ENCODE measurements around the gene VASP. TPM values are rescaled to one million over a fixed set of nuclear protein-coding genes. Genes with fewer than 3 reads are reported as not detected.

Gene VASP
- polyA plus RNA-seq, 1 donor from 2014 or later: 6.1 TPM

- Histone ChIP-seq H3K27ac (ENCODE audit: low read length) (no peak overlapping the region), H3K27me3 (ENCODE audit: insufficient read depth, low read depth, low read length) (peaks cover 20% of the 10 kb centered on the region), H4K20me1 (ENCODE audit: insufficient read depth) (no peaks in the 10 kb centered on the region), H2AFZ (ENCODE audit: low read depth, low read length) (no peak overlapping the region), H3F3A (ENCODE audit: insufficient read depth, low read length, poor library complexity, severe bottlenecking) (no peaks in the 10 kb centered on the region), H3K36me3 (ENCODE audit: insufficient read depth, low read length) (no peaks in the 10 kb centered on the region), H3K79me2 (replicated peaks; ENCODE audit: insufficient read depth, low read length) (no peaks in the 10 kb centered on the region), H3K4me2 (ENCODE audit: low read length) (no peak overlapping the region), H3K4me3 (ENCODE audit: low read length) (no peak overlapping the region), H3K9ac (ENCODE audit: low read length) (no peak overlapping the region), H3K9me2 (ENCODE audit: insufficient read depth, low read length) (no peaks in the 10 kb centered on the region), H3K9me3 (ENCODE audit: low read length) (no peaks in the 10 kb centered on the region)
- TF ChIP-seq CTCF (IDR thresholded peaks at IDR 0.05; ENCODE audit: poor library complexity, severe bottlenecking) (no peak), SMC3 (conservative IDR thresholded peaks at IDR 0.05; ENCODE audit: poor library complexity) (no peak), EZH2 (IDR thresholded peaks at IDR 0.05; ENCODE audit: borderline replicate concordance, insufficient read depth, low read length, poor library complexity, severe bottlenecking) (no peak), POLR2AphosphoS5 (IDR thresholded peaks at IDR 0.05) (no peak), TAF1 (IDR thresholded peaks at IDR 0.05; ENCODE audit: low read depth) (no peak), MXI1 (conservative IDR thresholded peaks at IDR 0.05; ENCODE audit: poor library complexity, severe bottlenecking) (no peak), EP300 (conservative IDR thresholded peaks at IDR 0.05; ENCODE audit: poor library complexity, severe bottlenecking) (no peak), REST (IDR thresholded peaks at IDR 0.05; ENCODE audit: borderline replicate concordance) (no peak), RAD21 (conservative IDR thresholded peaks at IDR 0.05) (no peak)
Observed at GRCh38 chr19:45475537-45476291, 31.6 kb upstream of the VASP start.

GRCh38 chr19:45476304-45476703 is 31.0 kb upstream of the VASP start:
- no peak overlapping the region for H2AFZ ChIP-seq (ENCODE audit: low read depth, low read length)
- H3F3A ChIP-seq (ENCODE audit: insufficient read depth, low read length, poor library complexity, severe bottlenecking): no peaks in the 10 kb centered on the region
- H3K27me3 ChIP-seq (ENCODE audit: insufficient read depth, low read depth, low read length): peaks cover 20% of the 10 kb centered on the region
- no peaks in the 10 kb centered on the region for H3K9me2 ChIP-seq (ENCODE audit: insufficient read depth, low read length)
- no peak overlapping the region for H3K4me2 ChIP-seq (ENCODE audit: low read length)
- H3K4me3 ChIP-seq (ENCODE audit: low read length): no peak overlapping the region
- no peak overlapping the region for H3K27ac ChIP-seq (ENCODE audit: low read length)
- H3K9me3 ChIP-seq (ENCODE audit: low read length): no peaks in the 10 kb centered on the region
- H3K36me3 ChIP-seq (ENCODE audit: insufficient read depth, low read length): no peaks in the 10 kb centered on the region
- H3K79me2 ChIP-seq (replicated peaks; ENCODE audit: insufficient read depth, low read length): no peaks in the 10 kb centered on the region
- TF ChIP-seq TAF1 (IDR thresholded peaks at IDR 0.05; ENCODE audit: low read depth) (no peak), SMC3 (conservative IDR thresholded peaks at IDR 0.05; ENCODE audit: poor library complexity) (no peak), MXI1 (conservative IDR thresholded peaks at IDR 0.05; ENCODE audit: poor library complexity, severe bottlenecking) (no peak), REST (IDR thresholded peaks at IDR 0.05; ENCODE audit: borderline replicate concordance) (no peak), EZH2 (IDR thresholded peaks at IDR 0.05; ENCODE audit: borderline replicate concordance, insufficient read depth, low read length, poor library complexity, severe bottlenecking) (no peak), CTCF (IDR thresholded peaks at IDR 0.05; ENCODE audit: poor library complexity, severe bottlenecking) (no peak), EP300 (conservative IDR thresholded peaks at IDR 0.05; ENCODE audit: poor library complexity, severe bottlenecking) (no peak), RAD21 (conservative IDR thresholded peaks at IDR 0.05) (no peak), POLR2AphosphoS5 (IDR thresholded peaks at IDR 0.05) (no peak)
- no peak overlapping the region for H3K9ac ChIP-seq (ENCODE audit: low read length)
- no peaks in the 10 kb centered on the region for H4K20me1 ChIP-seq (ENCODE audit: insufficient read depth)
